GM23338 (cell line): ENCODE measurements around the gene GRIK4.

Source experiments
- CREB1 ChIP-seq: fragments of 250-450 bp; sonication (Bioruptor Pico); IDR thresholded peaks from 2 replicates; pipeline ENCODE4 v1.5.0; 2020; ENCODE audit warnings: low read depth, mild to moderate bottlenecking, moderate library complexity
- CTCF ChIP-seq, 2 experiments: fragments of 200-600 bp in 1 of 2; sonication (generic) in 1 of 2; conservative IDR thresholded peaks; 2 replicates each; pipeline versions ENCODE4 v1.5.1 to v1.6.1; 2016 to 2017; ENCODE audit warnings: antibody characterized with exemption in 2 of 2, low read depth in 2 of 2, mild to moderate bottlenecking in 2 of 2, moderate library complexity in 1 of 2
- REST ChIP-seq: IDR thresholded peaks from one replicate; pipeline ENCODE4 v1.6.1; 2018; ENCODE audit warnings: antibody characterized with exemption; ENCODE audit not compliant: unreplicated experiment

DNA sequence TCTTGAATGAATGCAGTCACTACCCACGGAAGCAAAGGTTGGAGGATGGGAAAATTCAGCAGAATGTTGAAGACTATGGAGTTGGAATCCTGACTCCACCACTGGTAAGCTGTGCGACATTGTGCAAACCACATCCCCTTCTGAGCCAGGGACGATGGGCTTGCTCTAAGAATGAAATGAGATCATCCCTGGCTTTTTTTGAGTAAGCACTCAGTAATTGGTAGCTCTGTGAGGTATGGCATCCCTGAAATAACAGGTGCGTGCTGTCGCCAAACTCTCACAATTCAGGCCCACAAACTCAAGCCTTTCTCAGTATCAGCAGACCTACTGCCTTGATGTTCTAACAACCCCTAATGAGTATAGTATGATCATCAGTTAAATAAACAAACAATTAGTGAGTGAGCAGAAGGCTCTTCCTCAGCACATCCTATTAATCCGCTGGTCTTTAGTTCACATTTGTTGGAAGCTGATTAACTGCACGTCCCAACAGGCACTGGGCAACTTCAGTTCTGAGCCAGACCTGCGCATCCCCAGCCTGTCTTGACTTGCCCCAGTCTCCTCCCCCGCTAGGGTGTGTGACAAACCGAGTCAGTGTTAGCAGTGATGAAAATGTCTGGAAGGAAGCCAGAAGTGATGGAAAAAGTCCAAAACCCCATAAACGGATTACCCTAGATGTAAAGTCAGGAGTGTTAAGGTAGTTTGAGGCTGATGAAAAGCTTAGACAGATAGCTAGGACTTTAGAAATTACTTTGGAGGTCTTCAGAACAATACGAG lies 235.5 kb downstream of the GRIK4 start:
- no peak for TF ChIP-seq CTCF (conservative IDR thresholded peaks at IDR 0.05; ENCODE audit: low read depth in 2 of 2)
- TF ChIP-seq CREB1: no peak
- TF ChIP-seq REST: no peak
